Ovary (tissue), 3 donors: Measurements from ENCODE around the gene GNA12.

Experiments
- POLR2A ChIP-seq: fragments of 450-650 bp; IDR thresholded peaks from one replicate; pipeline ENCODE4 v1.6.1; 2017; ENCODE audit warnings: antibody characterized with exemption, mild to moderate bottlenecking, moderate library complexity
- TF ChIP-seq, protein P1 (sequence below), 3 donors: fragments of 450-650 bp in 2 of 3; fragments of 200-600 bp in 1 of 3; IDR thresholded peaks; one replicate each; pipeline versions ENCODE4 v1.5.1 to v1.8.0; 2016 to 2022; ENCODE audit warnings: antibody characterized with exemption in 3 of 3, mild to moderate bottlenecking in 1 of 3
- donor health status: DM: no; HTN: no; CAD: no.

DNA sequence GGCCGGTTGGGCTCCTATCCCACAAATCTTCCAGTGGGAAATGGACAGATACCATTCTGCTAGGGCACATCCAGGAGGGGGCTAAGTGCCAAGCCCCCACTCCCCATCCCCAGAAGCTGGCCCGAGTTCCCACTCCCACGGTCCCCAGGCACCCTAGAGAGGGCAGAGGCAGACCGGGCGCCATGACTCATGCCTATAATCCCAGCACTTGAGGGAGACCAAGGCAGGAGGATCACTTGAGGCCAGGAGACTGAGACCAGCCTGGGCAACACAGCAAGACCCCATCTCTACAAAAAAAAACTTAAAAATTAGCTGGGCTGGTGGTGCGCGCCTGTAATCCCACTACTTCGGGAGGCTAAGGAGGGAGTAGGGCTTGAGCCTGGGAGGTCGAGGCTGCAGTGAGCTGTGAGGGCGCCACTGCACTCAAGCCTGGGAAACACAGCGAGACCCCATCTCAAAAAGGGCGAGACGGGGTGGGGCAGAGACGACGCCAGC lies 870 bp downstream of the GNA12 start:
- TF ChIP-seq, protein P1, sequence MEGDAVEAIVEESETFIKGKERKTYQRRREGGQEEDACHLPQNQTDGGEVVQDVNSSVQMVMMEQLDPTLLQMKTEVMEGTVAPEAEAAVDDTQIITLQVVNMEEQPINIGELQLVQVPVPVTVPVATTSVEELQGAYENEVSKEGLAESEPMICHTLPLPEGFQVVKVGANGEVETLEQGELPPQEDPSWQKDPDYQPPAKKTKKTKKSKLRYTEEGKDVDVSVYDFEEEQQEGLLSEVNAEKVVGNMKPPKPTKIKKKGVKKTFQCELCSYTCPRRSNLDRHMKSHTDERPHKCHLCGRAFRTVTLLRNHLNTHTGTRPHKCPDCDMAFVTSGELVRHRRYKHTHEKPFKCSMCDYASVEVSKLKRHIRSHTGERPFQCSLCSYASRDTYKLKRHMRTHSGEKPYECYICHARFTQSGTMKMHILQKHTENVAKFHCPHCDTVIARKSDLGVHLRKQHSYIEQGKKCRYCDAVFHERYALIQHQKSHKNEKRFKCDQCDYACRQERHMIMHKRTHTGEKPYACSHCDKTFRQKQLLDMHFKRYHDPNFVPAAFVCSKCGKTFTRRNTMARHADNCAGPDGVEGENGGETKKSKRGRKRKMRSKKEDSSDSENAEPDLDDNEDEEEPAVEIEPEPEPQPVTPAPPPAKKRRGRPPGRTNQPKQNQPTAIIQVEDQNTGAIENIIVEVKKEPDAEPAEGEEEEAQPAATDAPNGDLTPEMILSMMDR (IDR thresholded peaks at IDR 0.05), result no peak
- TF ChIP-seq POLR2A, result no peak
